IMR-90 (cell line): ENCODE data around the gene SH3BP2. TPM values are rescaled to one million over a fixed set of nuclear protein-coding genes. Genes with fewer than 3 reads are reported as not detected.

ENCODE experiments used
- ATAC-seq: fragments of 200-7000 bp; cut with Tn5 transposase; 2 replicates; pipeline ENCODE4 v1.9.1; 2020; ENCODE audit warnings: low read depth, mild to moderate bottlenecking, moderate library complexity
- BruUV-seq: library from RNA; stranded (reverse); fragments of 400-500 nt; replicated peaks from 2 replicates; lab custom pipeline; 2021; lab: Mats Ljungman, UMichigan
- CTCF ChIA-PET: fragments of 300-600 bp; formaldehyde crosslinking; extraction: SDS; loops from one replicate; lab custom pipeline; 2021; ENCODE audit warnings: antibody characterized with exemption; lab: Yijun Ruan, JAX
- POLR2A ChIA-PET: fragments of 300-600 bp; sonication (Branson Sonifier 250); formaldehyde crosslinking; loops from one replicate; lab custom pipeline; 2022; ENCODE audit warnings: antibody characterized with exemption; ENCODE audit not compliant: unreplicated experiment; lab: Charles Lee
- DNase-seq: peaks from one replicate; pipeline ENCODE4 v3.0.0; 2013
- H2AFZ ChIP-seq: replicated peaks from 2 replicates; pipeline ENCODE3; 2013; ENCODE audit warnings: low read length, mild to moderate bottlenecking; ENCODE audit not compliant: poor library complexity
- H2AK5ac ChIP-seq: 2 replicates; pipeline ENCODE4 v1.6.1; 2013; ENCODE audit warnings: low read depth, low read length, inconsistent platforms
- H2AK9ac ChIP-seq: replicated peaks from 2 replicates; pipeline ENCODE3; 2013; ENCODE audit warnings: mild to moderate bottlenecking, low read depth, low read length, moderate library complexity; ENCODE audit not compliant: poor library complexity
- H2BK120ac ChIP-seq: 2 replicates; pipeline ENCODE4 v1.6.1; 2013; ENCODE audit warnings: low read depth, low read length, inconsistent platforms
- H2BK15ac ChIP-seq: 3 replicates; pipeline ENCODE4 v1.6.1; 2013; ENCODE audit warnings: low read depth, low read length, inconsistent platforms
- H2BK20ac ChIP-seq: 2 replicates; pipeline ENCODE4 v1.6.1; 2013; ENCODE audit warnings: low read depth, mild to moderate bottlenecking, inconsistent platforms, low read length, moderate library complexity
- H2BK5ac ChIP-seq: 2 replicates; pipeline ENCODE4 v1.6.1; 2013; ENCODE audit warnings: mild to moderate bottlenecking, low read depth, low read length, inconsistent platforms; ENCODE audit not compliant: poor library complexity, severe bottlenecking
- H3K14ac ChIP-seq: replicated peaks from 2 replicates; pipeline ENCODE4 v1.6.1; 2013; ENCODE audit warnings: low read depth, low read length, inconsistent platforms
- H3K18ac ChIP-seq: 2 replicates; pipeline ENCODE4 v1.6.1; 2013; ENCODE audit warnings: low read depth, low read length, control low read depth
- H3K23ac ChIP-seq: 2 replicates; pipeline ENCODE4 v1.6.1; 2013; ENCODE audit warnings: low read depth, low read length, inconsistent platforms
- H3K27ac ChIP-seq: 2 replicates; pipeline ENCODE4 v1.5.1; 2013; ENCODE audit warnings: mild to moderate bottlenecking, control low read depth, low read length; ENCODE audit not compliant: insufficient read depth
- H3K27me3 ChIP-seq: 2 replicates; pipeline ENCODE4 v1.6.1; 2013; ENCODE audit warnings: low read length; ENCODE audit not compliant: control insufficient read depth, insufficient read depth
- H3K36me3 ChIP-seq: 2 replicates; pipeline ENCODE4 v1.6.1; 2013; ENCODE audit warnings: low read length, mixed read lengths; ENCODE audit not compliant: control insufficient read depth, insufficient read depth
- H3K4ac ChIP-seq: 2 replicates; pipeline ENCODE4 v1.6.1; 2013; ENCODE audit warnings: low read depth, low read length, inconsistent platforms
- H3K4me1 ChIP-seq: 2 replicates; pipeline ENCODE4 v1.6.1; 2013; ENCODE audit warnings: low read length, mixed read lengths; ENCODE audit not compliant: control insufficient read depth, insufficient read depth
- H3K4me2 ChIP-seq: 2 replicates; pipeline ENCODE4 v1.6.1; 2013; ENCODE audit warnings: low read depth, mild to moderate bottlenecking, control low read depth, low read length, moderate library complexity
- H3K4me3 ChIP-seq: 2 replicates; pipeline ENCODE4 v1.5.1; 2013; ENCODE audit warnings: low read depth, mild to moderate bottlenecking, control low read depth, low read length, moderate library complexity; ENCODE audit not compliant: insufficient read depth
- H3K56ac ChIP-seq: 2 replicates; pipeline ENCODE4 v1.6.1; 2013; ENCODE audit warnings: low read length, inconsistent platforms; ENCODE audit not compliant: insufficient read depth; ENCODE audit errors: extremely low read depth
- H3K79me1 ChIP-seq, 2 experiments: 2 replicates each; pipeline ENCODE4 v1.6.1; 2013; ENCODE audit warnings: low read length in 2 of 2, inconsistent platforms in 1 of 2, low read depth in 1 of 2
- H3K9ac ChIP-seq: 2 replicates; pipeline ENCODE4 v1.6.1; 2013; ENCODE audit warnings: low read depth, low read length, control low read depth
- H3K9me1 ChIP-seq: 2 replicates; pipeline ENCODE4 v1.6.1; 2013; ENCODE audit warnings: low read length, inconsistent platforms; ENCODE audit not compliant: insufficient read depth
- H3K9me3 ChIP-seq: 2 replicates; pipeline ENCODE4 v1.6.1; 2013; ENCODE audit warnings: low read length; ENCODE audit not compliant: control insufficient read depth, insufficient read depth
- H4K20me1 ChIP-seq: 2 replicates; pipeline ENCODE4 v1.6.1; 2013; ENCODE audit warnings: low read length, inconsistent platforms; ENCODE audit not compliant: insufficient read depth
- H4K5ac ChIP-seq: 2 replicates; pipeline ENCODE4 v1.6.1; 2013; ENCODE audit warnings: mild to moderate bottlenecking, low read depth, low read length, control low read depth
- H4K8ac ChIP-seq, 2 experiments: 2 replicates each; pipeline ENCODE4 v1.6.1; 2013; ENCODE audit warnings: low read depth in 2 of 2, low read length in 2 of 2, control low read depth in 1 of 2, inconsistent platforms in 1 of 2
- H4K91ac ChIP-seq: 2 replicates; pipeline ENCODE4 v1.6.1; 2013; ENCODE audit warnings: low read depth, low read length, inconsistent platforms; ENCODE audit not compliant: insufficient read depth
- BHLHE40 ChIP-seq: fragments of 150-350 bp; IDR thresholded peaks from 2 replicates; pipeline ENCODE4 v1.6.1; 2016; ENCODE audit warnings: mild to moderate bottlenecking, low read depth, low read length
- CEBPB ChIP-seq: IDR thresholded peaks from 2 replicates; pipeline ENCODE4 v1.6.1; 2012; ENCODE audit warnings: low read depth, low read length, improper control_type of control experiment
- CHD1 ChIP-seq: IDR thresholded peaks from 2 replicates; pipeline ENCODE4 v1.6.1; 2012; ENCODE audit warnings: low read depth, low read length, improper control_type of control experiment
- ELK1 ChIP-seq: fragments of 150-350 bp; IDR thresholded peaks from 2 replicates; pipeline ENCODE4 v1.6.1; 2016; ENCODE audit warnings: low read depth, mild to moderate bottlenecking, low read length, moderate library complexity, borderline replicate concordance
- FOS ChIP-seq: fragments of 150-350 bp; IDR thresholded peaks from 2 replicates; pipeline ENCODE4 v1.6.1; 2016; ENCODE audit warnings: low read depth, low read length
- MAZ ChIP-seq: IDR thresholded peaks from 2 replicates; pipeline ENCODE4 v1.6.1; 2012; ENCODE audit warnings: low read depth, mild to moderate bottlenecking, low read length, improper control_type of control experiment, moderate library complexity, borderline replicate concordance
- MXI1 ChIP-seq: IDR thresholded peaks from 2 replicates; pipeline ENCODE4 v1.6.1; 2012; ENCODE audit warnings: low read depth, mild to moderate bottlenecking, low read length, moderate library complexity, borderline replicate concordance
- POLR2A ChIP-seq: IDR thresholded peaks from 2 replicates; pipeline ENCODE4 v1.6.1; 2012; ENCODE audit warnings: mild to moderate bottlenecking, low read depth, low read length
- RCOR1 ChIP-seq: IDR thresholded peaks from 2 replicates; pipeline ENCODE4 v1.6.1; 2012; ENCODE audit warnings: mild to moderate bottlenecking, low read length, improper control_type of control experiment; ENCODE audit not compliant: insufficient replicate concordance
- RFX5 ChIP-seq: IDR thresholded peaks from 2 replicates; pipeline ENCODE4 v1.8.0; 2012; ENCODE audit warnings: low read depth, mild to moderate bottlenecking, low read length, moderate library complexity
- SMC3 ChIP-seq: fragments of 150-350 bp; IDR thresholded peaks from 2 replicates; pipeline ENCODE4 v1.6.1; 2016; ENCODE audit warnings: low read depth, mild to moderate bottlenecking, antibody characterized with exemption, low read length, moderate library complexity
- USF2 ChIP-seq: fragments of 150-350 bp; IDR thresholded peaks from 2 replicates; pipeline ENCODE4 v1.6.1; 2017; ENCODE audit warnings: mild to moderate bottlenecking, antibody characterized with exemption, low read length, low read depth
- WGBS, 2 experiments: methylation state at CpG; one replicate each; pipeline versions ENCODE4 v1.1.5 to v1.1.7; 2013; ENCODE audit warnings: missing lambda C conversion rate in 2 of 2; ENCODE audit not compliant: insufficient read length in 1 of 2; ENCODE audit errors: extremely low coverage in 2 of 2; 5-methylcytosine and 5-hydroxymethylcytosine counted together
- dilution Hi-C: fragments of 300-500 bp; cut with HindIII; formaldehyde crosslinking; loops from one replicate; pipeline ENCODE4 v1.14.3; 2018; ENCODE audit warnings: low sequenced_read_pairs; ENCODE audit not compliant: unreplicated experiment
- in situ Hi-C: fragments of 300-500 bp; cut with MboI; formaldehyde crosslinking; loops from 3 replicates; pipeline ENCODE4 v1.14.3; 2019; ENCODE audit warnings: low sequenced_read_pairs, inconsistent platforms, mixed read lengths
- intact Hi-C: fragments of 100-400 bp; cut with micrococcal nuclease; formaldehyde crosslinking; loops from 2 replicates; pipeline ENCODE4 v1.10.0; 2022
- polyA plus RNA-seq, 3 experiments: library from polyadenylated mRNA; depleted of rRNA; stranded (reverse); fragments of >200 nt; gene quantifications; 2 replicates each; pipeline ENCODE4 v1.2.3, GENCODE V29; 2012; ENCODE audit warnings: low replicate concordance in 1 of 3
- total RNA-seq: library from RNA; depleted of rRNA; stranded (reverse); fragments of >200 nt; gene quantifications from 2 replicates; pipeline ENCODE4 v1.2.3, GENCODE V29; 2012
- TF ChIP-seq, protein P1 (sequence below): conservative IDR thresholded peaks from 2 replicates; pipeline ENCODE4 v1.5.1; 2012; ENCODE audit warnings: mild to moderate bottlenecking, low read depth, low read length, improper control_type of control experiment

The SH3BP2 gene
- total and polyA plus RNA-seq, 2 of the 4 experiments (the other 2 are of a cell fraction): 9.0 to 37.2 TPM

DNA sequence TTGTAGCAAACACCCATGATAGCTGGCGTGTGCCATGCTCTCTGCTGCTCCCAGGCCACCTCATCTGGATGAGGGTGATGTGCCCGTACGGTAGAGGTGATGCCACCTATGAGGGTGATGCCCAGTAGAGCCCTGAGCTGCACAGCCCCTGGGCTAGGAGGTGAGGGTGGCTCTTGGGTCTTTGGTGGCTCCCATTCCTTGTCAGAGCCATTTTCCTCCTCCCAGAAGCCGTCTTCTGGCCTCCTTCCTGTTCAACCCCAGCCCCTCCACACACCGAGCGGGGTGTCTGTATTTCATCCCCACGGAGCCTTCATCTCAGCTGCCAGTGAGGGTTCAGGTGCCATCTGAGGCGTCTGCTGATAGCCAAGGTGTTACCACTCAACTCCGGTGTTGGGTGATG lies 24.8 kb upstream of the SH3BP2 start:
- intact Hi-C loops: no loop called here
- in situ Hi-C loops: loop anchor here (25.0 kb wide), 1 partner anchor 269 kb away; no protein-coding TSS in a partner anchor
- H3K9me1 ChIP-seq: no peaks in the 10 kb centered on the region
- DNase-seq (no peak), ATAC-seq (no peak)
- H3K79me1 ChIP-seq: no peaks in the 10 kb centered on the region
- H2BK20ac ChIP-seq: no peak overlapping the region
- no peak overlapping the region for H4K8ac ChIP-seq
- no TSS peak for BruUV-seq
- H3K4me1 ChIP-seq: peaks cover 8% of the 10 kb centered on the region; the same call in 1 of the 2 replicates
- H3K36me3 ChIP-seq: no peaks in the 10 kb centered on the region
- POLR2A ChIA-PET: no interaction called here
- H2BK5ac ChIP-seq: no peak overlapping the region
- dilution Hi-C loops: no loop called here
- no peak overlapping the region for H3K4me2 ChIP-seq
- H3K14ac ChIP-seq: no peak overlapping the region
- H3K27me3 ChIP-seq: no peaks in the 10 kb centered on the region
- H3K4me3 ChIP-seq: no peak overlapping the region
- WGBS, 2 experiments: no CpG with 5 or more reads among the region's 9 CpGs
- H3K27ac ChIP-seq: no peak overlapping the region
- TF ChIP-seq, protein P1, sequence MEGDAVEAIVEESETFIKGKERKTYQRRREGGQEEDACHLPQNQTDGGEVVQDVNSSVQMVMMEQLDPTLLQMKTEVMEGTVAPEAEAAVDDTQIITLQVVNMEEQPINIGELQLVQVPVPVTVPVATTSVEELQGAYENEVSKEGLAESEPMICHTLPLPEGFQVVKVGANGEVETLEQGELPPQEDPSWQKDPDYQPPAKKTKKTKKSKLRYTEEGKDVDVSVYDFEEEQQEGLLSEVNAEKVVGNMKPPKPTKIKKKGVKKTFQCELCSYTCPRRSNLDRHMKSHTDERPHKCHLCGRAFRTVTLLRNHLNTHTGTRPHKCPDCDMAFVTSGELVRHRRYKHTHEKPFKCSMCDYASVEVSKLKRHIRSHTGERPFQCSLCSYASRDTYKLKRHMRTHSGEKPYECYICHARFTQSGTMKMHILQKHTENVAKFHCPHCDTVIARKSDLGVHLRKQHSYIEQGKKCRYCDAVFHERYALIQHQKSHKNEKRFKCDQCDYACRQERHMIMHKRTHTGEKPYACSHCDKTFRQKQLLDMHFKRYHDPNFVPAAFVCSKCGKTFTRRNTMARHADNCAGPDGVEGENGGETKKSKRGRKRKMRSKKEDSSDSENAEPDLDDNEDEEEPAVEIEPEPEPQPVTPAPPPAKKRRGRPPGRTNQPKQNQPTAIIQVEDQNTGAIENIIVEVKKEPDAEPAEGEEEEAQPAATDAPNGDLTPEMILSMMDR: no peak
- no peak for TF ChIP-seq RCOR1
- TF ChIP-seq SMC3: no peak
- no peak for TF ChIP-seq BHLHE40
- no peak for TF ChIP-seq CHD1
- no peak for TF ChIP-seq CEBPB
- no peak for TF ChIP-seq USF2
- TF ChIP-seq FOS: no peak
- no peak for TF ChIP-seq ELK1
- TF ChIP-seq RFX5: no peak
- TF ChIP-seq MAZ: no peak
- TF ChIP-seq POLR2A: no peak
- TF ChIP-seq MXI1: no peak
- H4K20me1 ChIP-seq: no peaks in the 10 kb centered on the region
- no peak overlapping the region for H3K9ac ChIP-seq
- H2AK5ac ChIP-seq: no peak overlapping the region
- H3K4ac ChIP-seq: no peak overlapping the region
- no peak overlapping the region for H2BK15ac ChIP-seq
- no peak overlapping the region for H2AFZ ChIP-seq
- no peak overlapping the region for H4K5ac ChIP-seq
- no peak overlapping the region for H2AK9ac ChIP-seq
- H2BK120ac ChIP-seq: no peak overlapping the region
- no peaks in the 10 kb centered on the region for H3K9me3 ChIP-seq
- no peak overlapping the region for H3K56ac ChIP-seq
- H3K18ac ChIP-seq: no peak overlapping the region
- no peak overlapping the region for H4K91ac ChIP-seq
- H3K23ac ChIP-seq: no peak overlapping the region
- CTCF ChIA-PET: no interaction called here
